ENCODE measurements around the gene ATP6V0C.
"Not testable (repeated sequence)": the region's sequence is repeated elsewhere in the genome, so short reads cannot be mapped to it uniquely, and the experiment has no call there.

The ATP6V0C gene

DNA sequence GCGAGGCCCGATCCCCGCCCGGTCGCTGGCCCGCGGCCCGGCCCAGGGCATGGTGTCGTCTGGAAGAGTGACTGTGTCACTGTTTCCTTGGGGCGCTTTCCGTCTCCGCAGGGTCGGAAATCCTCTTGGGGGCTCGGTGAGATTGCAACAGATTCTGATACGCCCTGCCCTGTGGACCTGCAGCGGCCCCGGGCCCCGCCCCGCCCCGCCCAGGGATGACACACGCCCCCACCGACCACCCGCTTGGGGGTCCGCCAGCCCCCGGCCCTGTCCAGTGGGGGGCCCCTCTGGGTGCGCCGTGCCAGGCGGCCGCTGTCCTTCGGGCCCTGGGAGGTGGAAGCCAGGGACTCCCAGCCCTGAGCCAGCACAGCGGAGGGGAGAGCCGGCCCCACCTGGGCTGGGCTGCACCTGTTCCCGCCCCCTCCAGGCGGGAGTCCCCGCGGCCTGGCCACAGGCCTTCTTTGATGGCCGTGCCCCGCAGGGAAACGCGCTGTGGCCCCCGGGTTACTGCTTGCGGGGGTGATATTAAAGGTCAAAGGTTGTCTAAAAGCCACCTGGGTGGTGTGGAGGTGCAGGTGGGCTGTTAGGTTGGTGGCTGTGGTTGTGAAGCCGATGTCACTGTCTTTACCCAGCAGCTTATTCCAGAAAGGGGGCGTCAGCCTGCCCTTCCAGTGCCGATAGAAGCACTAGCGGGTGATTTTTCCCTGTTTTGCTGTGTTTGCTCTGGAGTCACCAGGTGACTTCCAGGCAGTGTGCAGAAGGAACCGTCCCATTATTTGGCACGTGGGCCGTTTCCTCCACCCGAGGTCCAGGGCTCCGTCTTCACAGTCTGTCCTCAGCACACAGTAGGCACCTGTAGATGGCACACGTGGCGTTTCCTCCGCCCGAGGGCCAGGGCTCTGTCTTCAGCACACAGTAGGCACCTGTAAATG is 38.1 kb upstream of the ATP6V0C start:
- DNase-seq (ENCODE audit: low spot score) = no peak

DNA sequence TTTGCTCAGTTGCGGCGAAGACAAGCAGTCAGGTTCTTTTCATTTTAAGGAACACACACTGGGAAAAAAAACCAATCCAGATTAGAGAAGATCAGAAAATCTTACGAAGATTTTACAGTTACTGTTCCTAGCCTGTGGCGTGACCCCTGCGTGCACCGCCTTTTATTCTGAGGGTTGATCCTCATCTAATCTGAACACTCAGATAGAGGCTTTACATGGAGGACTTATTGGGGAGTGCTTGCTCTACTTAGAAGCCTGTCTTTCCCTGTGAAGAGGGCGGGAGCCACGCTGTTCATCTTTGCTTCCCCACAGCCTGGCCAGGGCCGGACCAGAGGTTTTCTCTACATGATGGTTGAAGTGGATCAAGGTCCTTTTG is 37.4 kb upstream of the ATP6V0C start:
- DNase-seq (ENCODE audit: low spot score) = no peak

DNA sequence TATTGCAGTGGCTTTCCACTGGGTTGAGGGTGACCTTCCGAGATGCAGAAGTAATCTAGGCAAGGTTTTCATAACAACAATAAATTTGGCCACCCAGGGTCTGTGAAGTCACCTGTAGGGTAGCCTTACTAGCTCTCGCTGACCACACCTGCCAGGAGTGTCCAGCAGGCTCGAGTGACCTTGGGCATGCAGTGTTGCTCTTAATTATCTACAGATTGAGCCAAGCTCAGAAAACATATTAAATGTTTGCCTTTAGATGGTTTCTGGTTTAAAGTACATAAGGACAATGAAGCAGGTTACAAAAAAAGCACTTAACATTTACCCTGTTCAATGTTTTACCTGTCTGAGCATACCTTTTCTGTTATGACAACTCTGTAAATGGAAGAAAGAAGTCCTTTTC is 37.0 kb upstream of the ATP6V0C start:
- DNase-seq (ENCODE audit: low spot score) = no peak

- DNase-seq (ENCODE audit: low spot score) = no peak
Measured at GRCh38 chr16:2477327-2477726, 36.4 kb upstream of the ATP6V0C start.

DNA sequence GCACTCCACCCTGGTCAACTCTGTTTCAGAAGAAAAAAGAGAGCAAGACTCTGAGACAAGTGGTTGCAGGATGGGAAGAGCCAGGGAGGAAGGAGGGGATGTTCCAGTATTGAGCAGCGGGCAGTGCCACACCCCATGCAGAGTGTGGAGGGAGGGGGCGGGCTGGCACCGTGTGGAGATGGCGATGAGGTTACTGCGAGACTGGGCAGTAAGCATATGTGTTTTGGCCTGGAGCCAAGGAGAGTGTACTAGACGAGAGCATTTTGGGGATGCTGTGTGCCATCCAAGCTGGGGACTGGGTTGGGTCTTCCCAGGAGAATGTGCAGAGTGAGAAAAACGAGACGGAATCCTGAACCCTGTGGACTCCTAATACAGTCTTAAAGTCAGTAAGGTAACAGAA is 35.5 kb upstream of the ATP6V0C start:
- DNase-seq (ENCODE audit: low spot score) = no peak

- not testable (repeated sequence) for DNase-seq (ENCODE audit: low spot score)
Measured at GRCh38 chr16:2479996-2480395, 33.8 kb upstream of the ATP6V0C start.

DNA sequence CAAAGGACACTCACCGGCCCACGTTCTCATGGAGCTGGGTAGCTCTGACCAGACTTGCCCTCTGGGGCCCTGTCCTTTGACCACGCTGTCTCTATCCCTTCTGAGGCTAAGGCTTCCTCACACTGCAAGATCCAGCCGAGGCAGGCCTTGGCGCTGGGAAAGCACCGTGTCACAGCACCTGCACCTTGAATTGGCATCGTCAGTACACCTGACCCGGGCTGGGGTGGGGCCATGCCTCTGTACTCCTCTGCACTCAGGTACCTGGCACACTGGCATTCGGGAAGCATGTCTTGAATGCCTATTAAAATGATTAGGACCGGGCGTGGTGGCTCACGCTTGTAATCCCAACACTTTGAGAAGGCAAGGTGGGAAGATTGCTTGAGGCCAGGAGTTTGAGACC is 32.8 kb upstream of the ATP6V0C start:
- no peak for DNase-seq (ENCODE audit: low spot score)

DNA sequence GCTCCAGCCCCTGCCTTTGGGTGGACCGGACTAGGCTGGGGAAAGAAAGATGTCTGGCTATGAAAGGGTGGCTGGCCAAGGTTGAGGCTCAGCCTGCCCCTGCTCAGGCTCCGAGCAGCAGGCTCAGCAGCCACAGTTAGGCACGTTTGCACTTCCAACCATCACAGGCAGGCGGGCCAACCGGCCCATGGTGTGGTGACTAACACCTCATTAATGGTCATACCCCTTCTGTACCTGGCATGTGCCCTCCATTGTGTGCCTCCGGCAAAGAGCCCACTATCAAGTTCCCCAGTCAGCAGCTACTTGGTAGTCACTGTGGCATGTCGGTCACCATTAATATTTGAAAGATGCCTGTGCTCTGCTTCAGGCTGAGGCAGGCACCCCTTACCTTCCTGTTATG is 32.1 kb upstream of the ATP6V0C start:
- no peak for DNase-seq (ENCODE audit: low spot score)

- DNase-seq (ENCODE audit: low spot score) = no peak
Measured at GRCh38 chr16:2482249-2482648, 31.5 kb upstream of the ATP6V0C start.

DNA sequence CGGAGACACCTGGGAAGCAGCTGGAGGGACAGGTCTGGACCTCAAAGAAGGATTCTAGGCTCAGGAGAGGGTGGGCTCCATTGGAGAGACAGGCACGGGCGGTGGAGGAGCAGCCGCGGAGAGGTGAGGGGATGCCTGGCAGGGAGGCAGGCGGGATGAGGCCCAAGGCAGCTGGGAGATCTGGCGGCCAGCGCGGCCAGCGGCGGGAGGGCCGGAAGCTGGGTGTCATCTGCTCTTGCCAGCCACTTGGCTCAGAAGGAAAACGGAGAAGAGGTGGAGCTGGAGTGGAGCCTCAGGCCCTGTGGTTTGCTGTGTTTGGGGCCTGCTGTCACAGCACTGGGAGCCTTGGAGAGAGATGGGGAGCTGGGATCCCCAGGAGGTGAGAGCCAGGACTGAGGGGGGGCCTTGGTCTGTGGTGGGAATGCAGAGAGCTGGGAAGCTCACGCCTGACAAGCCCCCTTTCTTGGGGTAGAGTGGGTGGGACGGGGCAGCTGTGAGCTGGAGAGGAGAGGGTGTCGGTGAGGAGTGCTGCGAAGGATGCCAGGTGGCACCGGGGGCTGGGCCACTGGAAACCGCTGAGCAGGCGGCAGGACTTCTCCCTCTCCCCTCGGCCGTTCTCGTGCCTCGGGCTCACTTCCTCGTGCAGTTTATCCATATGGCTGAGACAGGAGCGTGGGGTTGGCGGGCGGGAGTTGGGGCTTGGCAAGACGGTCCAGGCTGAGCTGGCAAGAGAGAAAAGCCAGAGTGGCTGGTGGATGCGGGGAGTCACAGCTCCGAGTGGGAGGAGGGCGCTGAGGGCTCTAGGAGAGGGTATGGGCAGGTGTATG is 30.8 kb upstream of the ATP6V0C start:
- DNase-seq (ENCODE audit: low spot score) = peak; percentile 66

- DNase-seq (ENCODE audit: low spot score) = no peak
Measured at GRCh38 chr16:2483939-2484897, 29.5 kb upstream of the ATP6V0C start.

GRCh38 chr16:2484898-2485508 is 28.7 kb upstream of the ATP6V0C start:
- no peak for DNase-seq (ENCODE audit: low spot score)

GRCh38 chr16:2485811-2486507 is 27.8 kb upstream of the ATP6V0C start:
- no peak for DNase-seq (ENCODE audit: low spot score)

DNA sequence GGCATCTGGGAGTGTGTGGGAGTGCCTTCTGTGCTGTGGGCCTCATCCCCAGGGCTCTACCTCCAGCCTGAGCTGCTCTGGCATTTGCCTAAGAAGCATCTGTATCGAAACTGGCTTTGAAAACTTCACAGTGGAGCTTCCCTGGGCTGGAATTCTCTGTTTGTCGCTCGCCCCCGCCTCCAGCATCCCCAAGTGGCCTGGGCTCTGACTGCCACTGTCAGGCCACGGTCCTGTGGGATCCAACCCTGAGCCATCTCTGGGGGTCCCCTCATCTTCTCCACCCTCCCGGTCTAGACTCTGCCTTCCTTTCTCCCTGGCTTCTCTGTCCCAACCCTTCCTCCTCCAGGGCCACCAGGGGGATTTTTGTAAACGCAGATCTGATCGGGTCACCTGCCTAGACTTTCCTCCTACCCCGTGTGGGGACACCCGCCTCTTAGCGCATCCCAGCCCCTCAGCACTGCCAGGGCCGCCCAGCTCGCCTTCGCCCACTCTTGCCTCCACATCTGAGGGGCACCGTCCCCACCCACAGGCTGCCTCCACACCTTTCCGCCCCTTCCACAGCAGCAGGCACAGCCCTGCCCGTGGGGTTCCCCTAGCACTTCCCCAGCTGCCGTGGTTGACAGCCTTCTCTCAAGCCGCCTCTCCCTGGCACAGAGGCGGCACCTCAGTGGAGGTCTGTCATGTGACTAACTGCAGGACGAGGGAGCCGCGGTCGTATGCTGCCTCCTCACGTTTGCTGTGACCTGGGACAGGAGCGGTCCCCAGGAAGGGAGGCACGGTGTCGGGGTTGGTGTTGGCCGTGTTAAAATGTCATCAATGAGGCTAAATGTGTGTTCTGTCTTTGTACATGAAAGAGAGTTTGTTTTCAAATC is 26.9 kb upstream of the ATP6V0C start:
- DNase-seq (ENCODE audit: low spot score) = no peak

GRCh38 chr16:2487517-2487842 is 26.3 kb upstream of the ATP6V0C start:
- DNase-seq (ENCODE audit: low spot score) = no peak

DNA sequence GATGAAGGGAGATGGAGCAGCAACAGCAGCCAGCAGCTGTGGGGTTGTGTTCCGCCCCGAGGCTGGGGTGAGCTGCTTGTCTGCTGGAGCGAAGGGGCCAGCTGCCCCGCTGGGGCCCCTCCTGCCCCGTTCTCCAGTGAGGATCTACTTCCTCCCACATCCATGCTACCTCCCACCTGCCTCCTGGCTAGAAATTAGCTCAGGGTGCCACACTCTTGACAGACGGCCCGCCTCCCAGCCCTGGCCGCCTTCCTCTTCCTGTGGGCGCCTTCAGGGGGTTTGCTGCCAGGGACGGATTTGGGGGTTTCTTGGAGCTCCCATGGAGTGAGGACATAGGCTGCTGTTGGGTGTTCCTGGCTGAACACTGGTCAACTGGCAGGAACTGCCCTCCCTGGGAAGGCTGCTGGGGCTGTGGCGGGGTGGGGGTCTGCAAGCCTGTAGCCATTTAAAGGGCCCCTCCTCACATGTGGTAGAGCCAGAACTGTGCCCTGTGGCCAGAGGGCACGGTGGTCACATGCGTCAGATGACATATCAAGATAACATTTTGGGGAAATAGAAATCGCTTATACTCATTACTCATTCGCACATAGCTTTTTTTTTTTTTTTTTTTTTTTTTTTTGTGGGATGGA is 25.7 kb upstream of the ATP6V0C start:
- DNase-seq (ENCODE audit: low spot score) = no peak

DNA sequence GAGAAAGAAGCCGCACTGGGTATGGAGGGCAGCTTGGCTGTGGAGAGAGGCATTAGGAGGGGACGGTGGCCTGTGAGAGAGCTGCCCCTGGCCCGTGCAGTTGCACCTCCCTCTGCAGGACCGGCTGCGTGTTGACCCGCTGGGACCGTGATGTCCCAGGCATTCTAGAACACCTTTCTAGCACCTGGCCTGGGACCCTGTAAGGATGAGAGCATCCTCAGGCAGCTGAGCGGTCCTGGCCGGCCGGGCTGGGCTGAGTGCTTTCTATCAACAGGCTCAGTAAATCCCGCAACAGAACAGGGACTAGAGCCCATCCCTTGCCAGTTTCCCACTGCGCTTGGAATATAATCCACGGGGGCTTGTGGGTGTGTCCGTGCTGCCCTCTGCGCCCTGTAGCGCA is 24.2 kb upstream of the ATP6V0C start:
- DNase-seq (ENCODE audit: low spot score) = no peak

- no peak for DNase-seq (ENCODE audit: low spot score)
Measured at GRCh38 chr16:2490190-2491105, 23.3 kb upstream of the ATP6V0C start.

- no peak for DNase-seq (ENCODE audit: low spot score)
Measured at GRCh38 chr16:2492292-2492691, 21.5 kb upstream of the ATP6V0C start.
